GM19328 (cell line): ENCODE measurements around the gene C1QL3.

Source experiments
- ATAC-seq: cut with Tn5 transposase; IDR thresholded peaks from one replicate; pipeline ENCODE4 v1.9.1; 2021; ENCODE audit warnings: mild to moderate bottlenecking, moderate library complexity; ENCODE audit not compliant: unreplicated experiment

The C1QL3 gene

DNA sequence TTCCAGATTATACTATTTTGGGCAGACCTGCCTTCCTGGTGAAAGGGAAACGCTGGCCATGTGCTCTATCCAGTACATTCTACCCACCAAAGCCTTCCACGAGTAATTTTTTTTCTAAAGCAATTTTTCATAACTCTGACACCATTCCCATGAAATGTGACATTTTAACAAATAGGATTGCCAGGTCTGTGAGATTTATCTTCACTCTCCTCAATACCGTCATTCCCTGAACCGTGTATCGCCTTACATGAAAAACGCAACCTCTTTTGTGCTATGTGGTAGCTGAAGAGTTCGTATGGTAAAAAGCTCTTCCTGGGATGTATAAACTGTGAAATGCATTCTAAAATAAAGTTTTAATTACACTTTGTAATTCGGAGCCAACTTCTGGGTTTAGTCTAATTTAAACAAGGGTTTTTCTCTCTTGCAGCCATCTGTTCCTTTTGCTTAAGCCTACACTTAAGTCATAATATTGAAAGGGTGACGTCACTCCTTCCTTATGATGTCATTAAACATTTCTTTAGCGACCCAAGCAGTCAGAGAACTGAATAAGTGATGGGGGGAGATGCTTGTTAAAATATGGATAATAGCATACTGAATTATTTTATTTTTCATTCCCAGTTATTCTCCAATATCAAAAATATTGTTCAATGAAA is 27.7 kb downstream of the C1QL3 start:
- no peak for ATAC-seq

DNA sequence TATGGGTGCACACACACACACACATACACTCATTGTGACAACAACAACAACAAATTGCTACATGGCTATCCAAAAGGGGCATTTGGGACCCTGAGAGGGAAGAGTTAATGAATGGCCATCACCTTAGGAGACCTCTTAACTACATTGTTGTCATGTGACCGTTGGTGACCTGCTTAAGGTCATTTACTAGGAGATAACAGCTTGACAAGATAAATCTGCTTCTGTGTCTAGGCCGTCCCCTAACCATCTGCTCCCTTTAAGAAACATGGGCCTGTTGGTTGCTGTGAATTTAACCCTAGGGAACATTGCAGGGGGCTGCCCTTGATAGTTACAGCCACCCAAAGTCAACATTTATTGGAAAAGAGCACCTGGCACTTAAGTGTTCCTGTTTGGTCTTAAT is 29.7 kb downstream of the C1QL3 start:
- ATAC-seq, result no peak

DNA sequence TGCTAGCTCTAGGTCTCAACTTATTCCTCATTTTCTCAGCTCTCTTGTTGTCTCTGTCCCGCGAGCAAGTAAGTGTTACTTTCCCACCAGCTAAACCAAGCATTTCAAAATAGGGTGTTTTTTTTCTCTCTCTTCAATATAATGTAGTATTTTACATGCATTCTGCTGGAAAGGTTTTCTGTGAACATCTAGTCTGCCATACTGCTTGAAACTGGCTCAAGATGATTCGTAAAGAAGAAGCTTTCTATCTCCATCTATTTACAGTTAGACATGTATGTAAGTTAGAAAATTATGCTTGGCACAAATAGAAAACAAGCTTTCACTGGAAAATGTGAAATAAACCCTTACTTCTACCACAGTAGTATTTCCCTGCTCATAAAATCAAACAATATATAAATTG is 31.2 kb downstream of the C1QL3 start:
- no peak for ATAC-seq

DNA sequence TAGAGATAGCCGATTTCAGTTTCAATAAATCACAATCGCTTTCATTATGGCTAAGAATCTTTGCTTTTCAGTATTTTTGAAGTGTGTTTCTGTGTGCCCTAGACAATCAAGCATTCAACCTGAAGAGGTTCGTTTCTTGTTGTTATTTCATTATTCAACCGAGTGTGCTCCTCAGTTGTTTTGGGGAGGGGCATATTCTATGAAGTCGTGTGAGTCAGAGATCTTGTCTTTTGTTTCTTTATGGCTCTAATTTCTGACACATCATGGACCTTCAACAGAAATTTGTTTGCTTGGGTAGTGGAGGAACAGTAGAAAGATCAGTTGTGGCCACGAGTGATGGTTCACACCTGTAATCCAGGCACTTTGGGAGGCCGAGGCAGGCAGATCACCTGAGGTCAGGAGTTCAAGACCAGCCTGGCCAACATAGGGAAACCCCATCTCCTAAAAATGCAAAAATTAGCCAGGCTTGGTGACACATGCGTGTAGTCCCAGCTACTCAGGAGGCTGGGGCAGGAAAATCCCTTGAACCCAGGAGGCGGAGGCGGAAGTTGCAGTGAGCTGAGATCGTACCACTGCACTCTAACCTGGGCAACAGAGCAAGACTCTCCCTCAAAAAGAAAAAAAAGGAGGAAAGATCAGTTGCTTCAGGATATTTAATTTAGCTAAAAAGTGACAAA is 38.3 kb downstream of the C1QL3 start:
- ATAC-seq, result no peak

DNA sequence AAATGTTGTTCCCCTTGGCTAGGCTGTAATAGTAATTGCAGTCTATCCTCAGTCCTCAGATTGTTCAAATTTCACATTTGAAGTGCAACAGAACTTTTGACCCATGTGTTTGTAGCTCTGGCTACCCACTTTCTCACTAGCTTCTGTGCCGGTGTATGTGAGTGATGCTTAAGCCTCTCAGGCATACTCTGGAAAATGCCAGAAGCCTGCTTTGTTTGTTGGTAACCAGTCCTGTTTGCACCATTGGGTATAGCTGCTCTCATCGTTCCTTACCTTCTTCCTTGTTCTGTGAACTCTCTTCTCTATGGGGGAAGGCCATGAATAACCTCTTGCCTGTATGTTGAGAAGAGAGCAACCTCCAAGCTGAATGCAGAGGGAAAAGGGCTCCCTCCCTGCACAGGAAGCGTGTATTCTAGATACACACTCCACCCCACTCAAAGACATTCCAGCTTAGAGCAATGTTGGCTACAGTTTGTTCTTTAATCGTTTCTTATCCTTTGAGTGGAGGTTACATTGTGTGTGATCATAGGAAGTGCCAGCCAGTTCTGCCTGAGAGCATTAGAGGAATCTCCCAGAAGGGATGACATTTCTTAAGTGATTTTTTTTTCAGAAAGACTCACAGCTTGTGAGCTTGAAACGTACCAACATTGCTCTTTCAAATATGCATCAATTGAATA is 40.5 kb downstream of the C1QL3 start:
- ATAC-seq, result no peak

DNA sequence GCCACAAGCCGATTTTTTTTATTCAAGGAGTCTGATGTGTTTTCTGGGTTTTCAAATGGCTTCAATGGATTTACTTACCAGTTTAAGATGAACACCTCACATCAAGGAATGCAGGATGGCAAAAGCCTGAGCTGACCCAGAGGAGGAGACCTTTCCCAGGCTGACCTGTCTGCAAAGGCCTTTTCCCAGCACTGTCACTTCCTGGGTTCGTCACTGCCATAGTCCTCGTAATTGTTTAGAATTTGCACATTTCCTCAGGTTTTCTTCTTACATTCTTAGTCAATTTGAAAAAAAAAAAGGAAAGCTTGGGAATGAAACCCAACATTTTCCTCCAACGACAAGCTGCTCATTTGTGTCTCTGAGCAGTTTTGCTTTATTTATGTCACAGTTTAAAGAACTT is 42.9 kb downstream of the C1QL3 start:
- no peak for ATAC-seq

DNA sequence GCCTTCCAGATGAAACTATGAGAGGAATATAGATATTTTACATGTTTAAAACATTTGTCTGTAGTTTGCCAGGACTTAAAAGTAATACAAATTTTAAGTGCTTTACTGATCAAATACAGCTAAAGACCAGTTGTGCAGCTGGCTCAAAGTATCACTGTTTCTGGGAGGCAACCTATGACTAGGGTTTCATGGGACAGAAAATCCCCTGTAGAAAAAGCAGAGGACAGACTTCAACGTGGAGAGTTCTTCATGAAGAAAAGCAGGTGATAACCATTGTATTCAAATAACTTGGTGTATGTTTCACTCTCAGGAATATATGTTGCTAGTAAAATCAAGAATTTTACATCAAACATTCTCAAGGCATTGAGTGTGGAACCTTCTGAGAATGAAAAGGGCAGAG is 43.9 kb downstream of the C1QL3 start:
- ATAC-seq, result no peak

DNA sequence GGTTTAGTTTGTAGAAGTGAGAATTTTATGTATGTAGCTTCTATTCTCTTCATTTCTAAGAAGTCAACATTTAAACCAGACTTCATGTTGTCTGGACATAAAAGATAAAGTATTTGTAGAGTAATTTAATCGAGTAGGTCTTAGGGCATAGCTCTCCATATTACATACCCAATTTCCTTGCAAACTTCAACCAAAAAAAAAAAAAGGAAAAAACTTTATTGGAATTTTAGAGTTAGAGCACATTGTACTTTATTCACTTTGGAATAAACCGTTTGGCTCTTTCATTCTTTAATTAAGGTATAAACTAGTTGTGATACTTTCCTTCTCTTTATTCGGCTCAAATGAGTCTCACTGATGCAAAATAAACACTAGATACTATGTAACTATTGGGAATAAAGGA is 48.9 kb downstream of the C1QL3 start:
- no peak for ATAC-seq

DNA sequence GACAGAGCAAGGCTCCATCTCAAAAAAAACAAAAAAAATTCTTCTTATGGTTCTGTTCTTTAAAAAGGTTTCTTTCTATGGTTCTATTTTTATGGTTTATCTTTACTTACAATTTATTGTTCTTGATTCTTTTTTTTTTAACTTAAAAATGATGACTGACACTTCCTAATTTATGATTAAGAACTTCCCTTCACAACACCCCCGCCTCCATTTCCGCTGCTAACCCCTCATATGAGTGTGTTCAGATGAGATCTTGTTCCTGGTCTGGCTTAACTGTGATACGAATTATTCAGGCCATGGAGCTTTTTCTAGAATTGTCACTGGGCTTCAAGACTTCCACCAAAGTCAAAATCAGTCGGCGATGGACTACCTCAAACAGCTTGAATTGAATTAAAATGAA is 50.9 kb downstream of the C1QL3 start:
- no peak for ATAC-seq

DNA sequence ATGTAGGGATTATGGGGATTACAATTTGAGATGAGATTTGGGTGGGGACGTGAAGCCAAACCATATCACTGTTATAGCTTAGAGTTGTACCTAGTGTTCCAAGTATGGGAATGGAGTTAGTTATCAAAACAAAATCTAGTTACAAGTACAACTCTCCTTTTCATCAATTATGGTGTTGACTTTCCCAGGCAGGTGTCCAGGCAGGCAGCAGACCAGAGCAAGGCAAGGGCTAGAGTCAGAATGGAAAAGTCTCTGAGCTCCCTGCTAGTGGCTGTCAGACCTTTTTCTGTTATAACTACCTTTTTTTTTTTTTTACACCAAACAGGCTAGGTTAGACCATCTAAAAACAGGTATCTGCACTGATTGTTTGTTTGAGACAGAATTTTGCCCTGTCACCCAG is 55.7 kb downstream of the C1QL3 start:
- no peak for ATAC-seq
